GM21737 (cell line): ENCODE measurements around the gene MECP2.

ENCODE experiments used
- ATAC-seq: cut with Tn5 transposase; IDR thresholded peaks from one replicate; pipeline ENCODE4 v1.9.1; 2021; ENCODE audit warnings: mild to moderate bottlenecking, moderate library complexity; ENCODE audit not compliant: unreplicated experiment

Gene MECP2

GRCh38 chrX:154039577-154039976 lies 57.9 kb downstream of the MECP2 start:
- ATAC-seq, result no peak

GRCh38 chrX:154038656-154039055 lies 58.9 kb downstream of the MECP2 start:
- ATAC-seq, result no peak

- no peak for ATAC-seq
Measured at GRCh38 chrX:154037754-154038153, 59.8 kb downstream of the MECP2 start.

GRCh38 chrX:154036513-154036912 lies 61.0 kb downstream of the MECP2 start:
- no peak for ATAC-seq

GRCh38 chrX:154033848-154034247 lies 63.7 kb downstream of the MECP2 start:
- no peak for ATAC-seq

GRCh38 chrX:154032653-154033052 lies 64.9 kb downstream of the MECP2 start:
- no peak for ATAC-seq

GRCh38 chrX:154032160-154032559 lies 65.4 kb downstream of the MECP2 start:
- no peak for ATAC-seq

- no peak for ATAC-seq
Measured at GRCh38 chrX:154030715-154031305, 66.7 kb downstream of the MECP2 start.

- no peak for ATAC-seq
Measured at GRCh38 chrX:154030266-154030665, 67.3 kb downstream of the MECP2 start.

- ATAC-seq, result no peak
Measured at GRCh38 chrX:154029439-154029838, 68.1 kb downstream of the MECP2 start.

GRCh38 chrX:154028502-154029184 lies 68.9 kb downstream of the MECP2 start:
- no peak for ATAC-seq

GRCh38 chrX:154027986-154028385 lies 69.5 kb downstream of the MECP2 start:
- ATAC-seq, result no peak

GRCh38 chrX:154027022-154027402 lies 70.5 kb downstream of the MECP2 start:
- ATAC-seq, result no peak

- ATAC-seq, result no peak
Measured at GRCh38 chrX:154026136-154027021, 71.1 kb downstream of the MECP2 start.

- ATAC-seq, result no peak
Measured at GRCh38 chrX:154025230-154025629, 72.3 kb downstream of the MECP2 start.

GRCh38 chrX:154024271-154024670 lies 73.2 kb downstream of the MECP2 start:
- ATAC-seq, result no peak

- no peak for ATAC-seq
Measured at GRCh38 chrX:154023276-154024000, 74.1 kb downstream of the MECP2 start.

- no peak for ATAC-seq
Measured at GRCh38 chrX:154022108-154022507, 75.4 kb downstream of the MECP2 start.

GRCh38 chrX:154021131-154021611 lies 76.3 kb downstream of the MECP2 start:
- ATAC-seq, result no peak

- ATAC-seq, result no peak
Measured at GRCh38 chrX:154020536-154021115, 76.9 kb downstream of the MECP2 start.
